EL (cell line): ENCODE measurements around the gene MRFAP1.
A peak's percentile ranks its signal among the peaks of the same experiment; 100 is the strongest.

ENCODE experiments used
- DNase-seq: peaks from one replicate; pipeline ENCODE4 v3.0.0-alpha.2; 2016

The MRFAP1 gene

GRCh38 chr4:6640292-6641163 is at the start of gene MRFAP1:
TSS of gene MRFAP1 (plus strand) at chr4:6640685. CDS start at chr4:6640863, 178 bp downstream.
- peak; percentile 92 for DNase-seq

DNA sequence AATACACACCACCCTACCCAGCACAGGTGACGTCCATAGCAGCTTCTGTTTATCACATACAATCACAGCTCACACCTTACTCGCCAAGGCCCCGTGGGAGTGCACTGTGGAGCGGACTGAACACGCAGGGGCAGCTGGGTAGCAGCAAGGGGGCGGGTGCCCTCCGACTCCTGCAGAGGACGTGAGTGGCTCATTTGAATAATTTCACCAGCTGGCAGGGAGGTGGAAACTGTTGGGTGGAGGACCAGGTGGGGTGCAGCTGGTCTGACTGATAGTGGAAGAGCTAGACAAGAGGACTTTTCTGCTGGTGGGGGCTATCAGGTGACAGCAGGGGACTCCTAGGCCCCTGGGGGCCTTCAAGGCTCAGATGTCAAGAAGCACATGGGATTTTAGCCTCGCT is 49.2 kb upstream of the MRFAP1 start:
- DNase-seq, result no peak

DNA sequence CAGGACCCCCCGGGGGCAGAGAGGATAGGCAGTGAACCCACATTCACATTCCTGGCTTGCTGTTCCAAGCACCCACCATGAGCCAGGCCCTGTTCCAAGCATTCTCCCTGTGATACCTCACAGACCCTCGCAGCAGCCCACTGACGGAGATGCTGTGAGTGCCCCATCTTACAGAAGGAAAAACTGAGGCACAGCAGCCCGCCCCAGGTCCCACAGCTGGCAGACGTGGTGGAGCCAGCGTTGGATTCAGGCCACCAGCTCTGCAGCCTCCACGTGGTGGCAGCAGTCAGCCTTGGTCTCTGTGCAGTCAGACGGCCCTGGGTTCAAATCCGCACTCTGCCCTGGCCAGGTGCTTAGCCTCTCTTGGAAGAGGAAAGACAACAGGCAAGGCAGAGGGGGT is 48.7 kb upstream of the MRFAP1 start:
- no peak for DNase-seq

GRCh38 chr4:6592804-6593563 is 47.5 kb upstream of the MRFAP1 start:
- no peak for DNase-seq

GRCh38 chr4:6594341-6594740 is 46.1 kb upstream of the MRFAP1 start:
- no peak for DNase-seq

DNA sequence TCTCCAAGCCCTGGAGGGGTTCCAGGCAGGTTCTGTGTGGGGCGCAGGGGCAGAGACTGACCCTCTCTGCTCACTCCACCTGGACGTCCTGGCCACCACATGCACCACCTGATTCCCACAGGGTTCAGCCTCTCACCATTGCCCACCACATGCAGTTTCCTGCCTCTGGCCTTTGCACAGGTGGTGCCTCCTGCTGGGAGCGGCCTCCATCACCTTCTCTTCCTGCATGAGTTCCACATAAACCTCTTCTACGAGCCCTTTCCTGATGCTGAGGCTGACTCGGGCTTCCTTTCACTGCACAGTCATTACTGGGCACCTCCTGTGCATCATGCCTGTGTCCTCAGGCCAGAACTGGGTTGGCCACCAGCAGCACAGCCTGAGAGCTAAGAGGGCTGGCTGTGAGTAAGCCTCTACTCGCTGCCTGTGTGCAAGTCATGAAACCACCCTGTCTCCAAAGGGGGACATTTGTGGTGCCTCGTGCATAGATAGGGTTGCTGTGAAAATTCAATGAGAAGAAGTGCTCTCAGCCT is 45.6 kb upstream of the MRFAP1 start:
- no peak for DNase-seq

DNA sequence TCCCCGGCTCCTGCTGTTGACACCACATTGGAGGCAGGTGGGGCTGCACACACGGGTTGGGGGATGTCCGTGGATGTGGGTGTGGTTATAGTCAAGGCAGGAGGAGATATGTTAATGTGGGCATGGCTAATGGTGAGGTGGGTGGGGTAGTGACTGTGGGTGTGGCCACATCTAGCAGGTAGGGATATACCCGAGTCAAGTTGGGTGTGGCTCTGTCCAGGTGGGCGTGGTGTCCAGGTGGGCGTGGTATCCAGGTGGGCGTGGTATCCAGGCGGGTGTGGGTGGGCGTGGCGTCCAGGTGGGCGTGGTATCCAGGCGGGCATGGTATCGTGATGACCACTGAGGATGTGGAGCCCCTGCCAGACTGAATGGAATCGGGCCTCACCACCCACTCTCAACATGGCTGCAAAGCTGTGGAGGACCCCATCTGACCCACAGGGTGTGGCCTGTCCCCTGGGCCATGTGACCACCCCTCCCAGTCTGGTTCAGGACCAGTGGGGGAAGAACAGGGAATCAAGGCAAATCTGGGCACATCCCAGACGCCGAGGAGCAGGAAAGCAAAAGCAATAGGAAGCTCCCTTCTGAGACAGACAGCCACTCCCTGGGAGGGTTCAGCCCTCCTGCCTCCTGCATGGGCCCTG is 44.5 kb upstream of the MRFAP1 start:
- DNase-seq, result no peak

DNA sequence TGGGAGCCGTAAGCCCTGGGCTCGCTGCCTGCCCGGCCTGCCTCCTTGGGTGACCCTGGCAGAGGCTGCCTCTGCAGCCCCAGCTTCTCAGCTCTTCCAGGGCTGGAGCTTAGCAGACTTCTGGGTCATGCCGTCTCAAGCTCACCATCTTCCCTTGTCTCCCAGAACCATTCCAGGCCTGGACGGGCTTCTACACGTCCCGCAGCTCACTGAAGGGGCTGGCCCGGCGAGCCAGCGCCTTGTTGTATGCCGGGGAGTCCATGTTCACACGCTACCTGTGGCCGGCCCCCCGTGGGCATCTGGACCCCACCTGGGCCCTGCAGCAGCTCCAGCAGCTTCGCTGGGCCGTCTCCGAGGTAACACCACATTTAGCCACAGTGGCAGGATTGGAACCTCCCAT is 43.5 kb upstream of the MRFAP1 start:
- DNase-seq, result no peak

GRCh38 chr4:6598127-6598526 is 42.4 kb upstream of the MRFAP1 start:
- no peak for DNase-seq

DNA sequence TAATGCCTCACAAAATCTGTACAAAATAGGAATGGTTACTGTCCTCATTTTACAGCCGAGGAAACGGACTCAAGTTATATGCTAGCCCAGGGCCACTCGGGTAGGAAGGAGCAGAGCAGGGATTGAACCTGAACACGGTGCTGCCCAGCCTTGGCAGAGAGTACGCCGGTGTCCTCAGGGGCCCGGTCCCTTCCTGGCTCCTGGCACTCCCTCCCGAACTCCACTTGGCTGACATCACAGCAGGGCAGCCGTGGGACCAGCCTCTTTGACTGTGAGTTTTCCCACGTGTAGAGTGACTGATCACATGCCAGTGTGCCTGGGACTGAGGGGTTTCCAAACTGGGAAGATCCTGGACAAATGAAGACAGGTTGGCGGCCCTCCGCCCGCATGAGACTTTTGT is 41.8 kb upstream of the MRFAP1 start:
- no peak for DNase-seq

DNA sequence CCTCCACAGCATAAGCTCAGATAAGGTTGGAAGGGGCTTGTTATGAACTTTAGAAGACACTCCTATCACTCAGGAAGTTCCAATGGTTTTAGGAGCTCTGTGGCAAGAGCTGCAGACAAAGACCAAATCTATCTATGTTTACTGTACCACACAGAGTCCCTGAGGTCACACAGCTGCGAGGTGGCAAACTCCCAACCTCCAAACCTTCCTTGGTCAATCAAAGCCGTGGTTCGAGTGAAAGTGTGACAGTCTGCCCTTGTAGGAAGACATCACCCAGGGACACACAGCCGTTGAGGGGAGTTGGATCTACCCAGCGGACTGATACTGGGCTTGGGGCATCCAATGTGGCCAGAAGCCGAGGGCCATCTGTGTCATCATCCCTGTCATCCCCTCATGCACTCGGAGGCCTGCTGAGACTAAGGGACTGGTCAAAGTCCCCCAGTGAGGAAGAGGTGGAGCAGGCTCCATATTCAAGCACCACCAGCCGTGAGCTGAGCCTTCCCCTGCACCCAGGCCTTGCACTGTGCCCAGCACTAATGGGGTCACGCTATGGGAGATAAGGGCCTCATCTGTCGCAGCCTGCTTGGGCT is 38.7 kb upstream of the MRFAP1 start:
- DNase-seq, result no peak

DNA sequence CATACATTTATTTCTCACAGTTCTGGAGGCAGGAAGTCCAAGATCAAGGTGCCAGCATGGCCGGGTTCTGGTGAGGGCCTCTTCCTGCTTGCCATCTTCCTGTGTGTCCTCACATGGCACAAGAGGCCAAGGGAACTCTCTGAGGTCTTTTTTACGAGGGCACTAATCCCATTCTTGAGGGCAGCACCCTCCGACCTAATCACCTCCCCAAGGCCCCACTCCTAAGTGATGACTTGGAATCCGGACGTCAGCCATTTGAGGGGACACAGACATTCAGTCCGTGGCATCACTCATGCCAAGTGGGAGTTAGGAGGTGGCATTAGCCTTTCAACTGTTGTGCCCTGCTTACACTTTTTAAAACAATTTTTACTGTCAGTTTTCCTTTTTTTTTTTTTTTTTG is 38.2 kb upstream of the MRFAP1 start:
- no peak for DNase-seq

- DNase-seq, result no peak
These were observed 37.4 kb upstream of the MRFAP1 start for GRCh38 chr4:6603128-6603527.

DNA sequence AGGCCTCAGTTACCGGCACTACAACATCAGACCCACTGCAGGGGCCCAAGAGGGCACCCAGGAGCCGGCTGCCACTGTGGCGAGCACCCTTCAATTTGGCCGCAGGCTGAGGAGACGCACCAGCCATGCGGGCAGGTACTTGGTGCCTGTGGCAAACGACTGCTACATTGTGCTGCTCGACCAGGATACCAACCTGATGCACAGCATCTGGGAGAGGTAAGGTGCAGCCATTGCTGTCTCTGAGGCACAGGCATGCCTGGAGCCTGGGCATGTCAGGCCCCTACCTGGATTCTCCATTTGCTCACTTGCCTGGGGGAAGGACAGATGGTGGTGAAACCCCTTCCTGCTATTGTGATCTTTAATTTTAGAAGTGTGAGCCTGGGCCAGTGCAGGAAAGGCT is 35.4 kb upstream of the MRFAP1 start:
- no peak for DNase-seq

DNA sequence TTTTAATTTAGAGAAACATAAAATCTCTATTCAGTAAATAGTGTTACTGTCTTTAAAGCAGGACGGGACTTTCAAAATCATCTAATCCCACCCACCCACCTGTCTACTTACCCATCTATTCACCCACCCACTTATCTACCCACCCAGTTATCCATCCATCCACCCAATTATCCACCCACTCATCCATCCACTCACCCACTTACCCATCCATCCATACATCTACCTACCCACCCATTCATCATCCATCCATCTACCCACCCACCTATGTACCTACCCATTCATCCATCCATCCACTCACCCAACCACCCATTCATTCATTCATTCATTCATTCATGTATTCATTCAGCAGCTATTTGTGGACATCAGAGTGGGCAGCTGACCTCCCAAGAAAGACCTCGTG is 34.9 kb upstream of the MRFAP1 start:
- no peak for DNase-seq

- no peak for DNase-seq
These were observed 33.8 kb upstream of the MRFAP1 start for GRCh38 chr4:6606465-6607235.

DNA sequence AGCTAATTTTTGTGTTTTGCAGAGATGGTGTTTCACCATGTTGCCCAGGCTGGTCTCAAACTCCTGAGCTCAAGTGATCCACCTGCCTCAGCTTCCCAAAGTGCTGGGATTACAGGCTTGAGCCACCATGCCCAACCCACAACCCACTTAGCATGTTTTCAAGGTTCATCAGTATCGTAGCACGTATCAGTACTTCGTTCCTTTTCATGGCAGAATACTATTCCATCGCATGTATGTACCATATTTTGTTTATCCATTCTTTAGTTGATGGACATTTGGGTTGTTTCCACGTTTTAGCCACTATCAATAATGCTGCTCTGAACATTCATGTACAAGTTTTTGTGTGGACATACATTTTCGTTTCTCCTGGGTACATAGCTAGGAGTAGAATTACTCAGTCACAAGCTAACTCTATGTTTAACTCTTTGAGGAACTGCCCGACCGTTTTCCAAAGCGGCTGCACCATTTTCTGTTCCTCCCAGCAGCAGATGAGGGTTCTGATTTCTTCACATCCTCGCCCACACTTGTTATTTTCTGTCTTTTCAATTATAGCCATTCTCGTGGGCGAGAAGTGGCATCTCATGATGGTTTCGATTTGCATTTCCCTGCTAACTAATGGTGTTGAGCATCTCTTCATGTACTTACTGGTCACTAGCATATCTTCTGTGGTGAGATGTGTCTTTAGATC is 33.0 kb upstream of the MRFAP1 start:
- no peak for DNase-seq

DNA sequence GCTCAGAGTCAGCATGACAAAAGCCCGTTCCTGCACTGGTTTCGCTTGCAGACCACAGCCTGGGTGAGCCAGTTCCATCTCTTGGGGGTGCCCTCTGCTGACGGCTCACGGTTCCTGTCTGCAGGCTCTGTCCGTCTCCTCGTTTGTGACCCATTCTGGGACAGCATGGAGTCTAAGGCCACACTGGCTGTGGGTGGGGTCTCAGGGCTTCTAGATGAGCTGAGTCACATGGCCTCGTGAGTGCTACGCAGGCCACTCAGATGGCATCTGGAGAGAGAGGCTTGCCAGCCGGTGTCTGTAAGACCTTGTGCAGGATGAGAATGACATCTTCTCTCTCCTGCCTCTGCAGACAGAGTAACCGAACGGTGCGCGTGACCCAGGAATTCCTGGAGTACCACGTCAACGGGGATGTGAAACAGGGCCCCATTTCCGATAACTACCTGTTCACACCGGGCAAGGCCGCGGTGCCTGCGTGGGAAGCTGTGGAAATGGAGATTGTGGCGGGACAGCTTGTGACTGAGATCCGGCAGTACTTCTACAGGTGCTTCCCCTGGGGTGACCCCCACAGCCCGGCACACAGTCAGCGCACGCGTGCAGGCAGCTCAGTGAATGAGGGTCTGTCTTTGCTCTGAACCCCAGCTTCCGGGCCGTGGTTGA is 31.6 kb upstream of the MRFAP1 start:
- no peak for DNase-seq

DNA sequence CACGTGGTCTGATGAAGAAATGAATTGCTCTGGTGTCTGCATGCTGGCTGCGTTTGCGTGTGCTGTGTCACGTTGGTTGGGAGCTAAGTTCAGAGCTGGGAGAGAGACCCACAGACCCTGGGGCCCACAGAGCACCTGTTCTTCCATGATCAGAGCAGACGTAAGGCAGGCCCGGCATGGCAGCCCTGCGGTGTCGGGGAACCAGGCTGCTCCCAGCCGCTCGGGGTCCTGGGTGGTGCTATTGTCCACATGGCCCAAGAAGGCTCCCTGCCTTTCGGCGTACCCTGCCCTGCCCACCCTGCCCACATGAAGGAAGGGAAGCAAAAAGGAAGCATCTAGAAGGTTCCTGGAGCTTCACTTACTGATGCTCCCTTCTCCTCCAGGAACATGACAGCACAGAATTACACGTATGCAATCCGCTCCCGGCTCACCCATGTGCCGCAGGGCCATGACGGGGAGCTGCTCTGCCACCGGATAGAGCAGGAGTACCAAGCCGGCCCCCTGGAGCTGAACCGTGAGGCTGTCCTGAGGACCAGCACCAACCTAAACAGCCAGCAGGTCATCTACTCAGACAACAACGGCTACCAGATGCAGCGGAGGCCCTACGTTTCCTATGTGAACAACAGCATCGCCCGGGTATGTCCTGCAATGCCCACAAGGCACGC is 30.9 kb upstream of the MRFAP1 start:
- no peak for DNase-seq

DNA sequence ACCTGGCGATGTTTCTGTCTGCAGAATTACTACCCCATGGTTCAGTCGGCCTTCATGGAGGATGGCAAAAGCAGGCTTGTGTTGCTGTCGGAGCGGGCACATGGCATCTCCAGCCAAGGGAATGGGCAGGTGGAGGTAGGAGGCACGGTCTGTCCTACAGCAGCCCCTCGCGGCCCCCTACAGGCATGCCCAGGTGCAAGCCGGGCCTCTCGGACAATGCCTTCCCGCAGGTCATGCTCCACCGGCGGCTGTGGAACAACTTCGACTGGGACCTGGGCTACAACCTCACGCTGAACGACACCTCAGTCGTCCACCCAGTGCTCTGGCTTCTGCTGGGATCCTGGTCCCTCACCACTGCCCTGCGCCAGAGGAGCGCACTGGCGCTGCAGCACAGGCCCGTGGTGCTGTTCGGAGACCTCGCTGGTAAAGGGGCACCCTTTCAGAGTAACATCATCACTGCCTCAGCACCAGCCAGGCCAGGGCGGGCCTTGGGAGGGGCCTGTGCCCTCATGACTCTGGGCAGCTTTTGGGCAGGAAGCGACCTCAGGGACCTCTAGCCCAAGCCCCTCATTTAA is 29.5 kb upstream of the MRFAP1 start:
- no peak for DNase-seq
